Left forelimb (tissue), 1 donor: ENCODE data around the gene SLC29A1.
"Not testable (repeated sequence)": the region's sequence is repeated elsewhere in the genome, so short reads cannot be mapped to it uniquely, and the experiment has no call there.

Source experiments
- DNase-seq: peaks from one replicate; pipeline ENCODE4 v3.0.0-alpha.2; 2018; ENCODE audit warnings: low spot score

SLC29A1 gene

DNA sequence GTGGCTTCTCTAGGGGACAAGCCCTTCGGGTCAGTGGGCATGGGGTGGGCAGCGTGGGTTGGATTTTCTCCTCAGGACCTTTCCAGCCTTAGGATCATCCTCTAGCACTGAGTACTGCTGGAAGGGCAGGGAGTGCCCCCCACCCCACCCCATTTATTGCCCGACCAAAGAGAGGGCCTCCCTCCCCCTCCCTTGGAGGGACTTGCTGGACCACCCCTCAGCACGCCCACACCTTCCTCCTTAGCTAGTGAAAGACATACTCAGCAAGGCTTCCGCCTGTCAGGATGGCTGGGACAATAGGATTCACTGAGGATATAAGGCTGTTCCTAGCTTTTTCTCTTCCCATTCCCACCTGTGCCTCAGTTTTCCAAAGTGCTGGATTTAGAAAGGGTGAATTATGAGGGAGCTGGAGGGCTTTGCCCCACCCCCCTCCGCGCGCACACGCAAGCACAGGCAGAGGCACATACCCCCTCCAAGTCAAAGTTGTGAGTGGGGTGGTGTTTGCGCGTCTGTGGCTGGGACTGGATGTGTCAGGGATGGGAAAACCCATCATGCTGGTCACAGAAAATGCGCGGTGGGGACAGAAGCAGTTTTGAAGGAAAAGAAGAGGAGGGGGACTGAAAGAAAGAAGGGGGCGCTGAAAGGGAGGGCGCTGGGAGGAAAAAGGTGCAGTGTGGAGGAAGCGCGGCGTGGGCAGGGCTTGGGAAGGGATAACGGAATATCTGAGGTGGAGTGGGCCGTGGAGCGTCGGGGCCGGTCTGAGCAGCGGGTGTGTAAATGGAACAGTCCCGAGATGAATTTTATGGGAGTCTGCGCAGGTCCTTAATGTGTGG lies 693 bp upstream of the SLC29A1 start:
- DNase-seq, result no peak

DNA sequence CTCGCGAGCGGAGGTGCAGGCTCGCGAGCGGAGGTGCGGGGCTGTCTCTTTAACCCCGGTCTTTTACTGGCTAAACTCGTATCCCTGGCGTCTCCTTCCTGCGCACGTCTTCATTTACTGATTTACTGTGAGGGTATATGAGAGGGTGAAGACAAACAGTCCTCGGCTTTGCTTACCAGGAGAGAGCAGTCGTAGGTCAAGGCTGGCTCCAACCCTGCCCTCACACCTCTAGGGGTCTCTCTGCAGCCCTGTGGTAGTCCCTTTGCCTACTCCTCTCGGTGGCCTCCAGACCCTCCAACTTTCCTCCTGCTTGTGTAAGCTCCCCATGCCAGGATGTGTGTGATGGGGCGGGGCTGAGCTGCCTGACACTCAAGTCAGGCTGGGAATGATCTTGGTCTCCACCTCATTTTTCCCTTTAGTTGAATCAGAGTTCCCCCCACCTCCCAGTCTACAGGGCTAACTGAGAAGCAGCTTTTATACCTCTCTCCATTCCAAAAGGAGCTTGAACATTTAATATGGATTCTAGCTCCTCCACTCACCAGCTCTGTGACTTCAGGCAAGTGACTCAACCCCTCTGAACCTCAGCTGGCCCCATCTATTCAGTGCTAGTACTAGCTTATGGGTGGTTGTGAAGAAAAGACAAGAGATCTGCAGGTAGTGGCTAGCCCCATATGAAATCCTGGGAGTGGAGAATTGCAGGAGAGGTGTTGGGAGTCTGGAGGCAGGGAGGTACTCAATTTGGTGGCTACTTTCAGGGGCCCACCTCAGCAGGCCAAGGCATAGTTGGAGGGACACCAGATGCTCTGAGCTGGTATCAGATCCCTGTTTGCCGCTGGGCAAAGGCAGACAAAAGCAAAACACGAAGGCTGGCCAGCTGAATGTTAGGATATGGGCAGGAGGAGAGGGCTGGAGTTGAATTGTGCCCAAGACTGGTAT lies 902 bp downstream of the SLC29A1 start:
- DNase-seq, result no peak

DNA sequence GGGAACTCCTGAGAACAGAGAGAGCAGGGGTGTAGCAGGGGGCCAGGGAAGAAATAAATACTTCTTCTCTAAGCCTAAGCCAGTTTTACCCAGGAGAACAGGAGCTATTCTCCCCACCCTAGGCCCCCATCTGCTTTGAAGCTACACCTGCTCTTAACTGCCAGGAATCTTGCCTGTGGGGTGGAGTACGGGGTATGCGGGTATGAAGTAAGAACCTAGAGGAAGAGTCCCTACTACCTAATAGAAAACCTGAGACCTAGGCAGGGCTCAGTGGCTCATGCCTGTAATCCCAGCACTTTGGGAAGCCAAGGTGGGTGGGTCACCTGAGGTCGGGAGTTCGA lies 1.5 kb downstream of the SLC29A1 start:
- no peak for DNase-seq

DNA sequence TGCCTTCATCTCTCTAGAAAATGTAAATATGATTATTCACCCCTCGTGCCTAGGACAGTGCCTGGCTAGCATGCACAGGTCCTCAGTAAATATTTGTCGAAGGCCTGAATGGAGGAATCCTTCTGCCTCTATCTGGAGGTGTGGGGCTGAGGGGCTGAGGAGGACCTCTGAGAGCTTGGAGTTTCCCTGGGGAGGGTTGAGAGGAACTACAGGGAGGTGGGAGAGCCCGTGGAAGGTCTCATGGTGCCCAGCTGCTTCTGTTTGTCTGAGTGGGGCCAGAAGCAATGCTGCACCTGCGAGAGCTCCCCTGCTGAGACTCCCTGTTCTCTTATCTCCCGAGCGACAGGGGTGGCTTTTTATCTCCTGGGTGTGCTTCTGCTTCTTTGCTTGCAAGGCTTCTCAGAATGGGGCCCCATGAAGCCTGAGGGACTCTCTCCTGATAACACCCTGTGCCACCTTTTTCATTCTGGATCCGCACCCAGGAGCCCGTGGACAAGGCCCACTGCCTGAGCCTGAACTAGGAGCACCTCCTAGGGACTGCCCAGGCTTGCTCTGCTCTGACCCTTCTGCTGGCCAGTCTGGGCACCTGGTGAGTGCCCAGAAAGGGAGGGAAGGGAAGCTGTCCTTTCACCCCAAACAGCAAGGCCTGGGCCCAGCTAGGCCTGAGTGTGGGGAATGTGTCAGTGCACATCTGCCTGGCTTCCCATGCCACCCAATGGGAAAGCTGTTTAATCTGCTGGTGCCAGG lies 2.4 kb downstream of the SLC29A1 start:
- DNase-seq, result no peak

DNA sequence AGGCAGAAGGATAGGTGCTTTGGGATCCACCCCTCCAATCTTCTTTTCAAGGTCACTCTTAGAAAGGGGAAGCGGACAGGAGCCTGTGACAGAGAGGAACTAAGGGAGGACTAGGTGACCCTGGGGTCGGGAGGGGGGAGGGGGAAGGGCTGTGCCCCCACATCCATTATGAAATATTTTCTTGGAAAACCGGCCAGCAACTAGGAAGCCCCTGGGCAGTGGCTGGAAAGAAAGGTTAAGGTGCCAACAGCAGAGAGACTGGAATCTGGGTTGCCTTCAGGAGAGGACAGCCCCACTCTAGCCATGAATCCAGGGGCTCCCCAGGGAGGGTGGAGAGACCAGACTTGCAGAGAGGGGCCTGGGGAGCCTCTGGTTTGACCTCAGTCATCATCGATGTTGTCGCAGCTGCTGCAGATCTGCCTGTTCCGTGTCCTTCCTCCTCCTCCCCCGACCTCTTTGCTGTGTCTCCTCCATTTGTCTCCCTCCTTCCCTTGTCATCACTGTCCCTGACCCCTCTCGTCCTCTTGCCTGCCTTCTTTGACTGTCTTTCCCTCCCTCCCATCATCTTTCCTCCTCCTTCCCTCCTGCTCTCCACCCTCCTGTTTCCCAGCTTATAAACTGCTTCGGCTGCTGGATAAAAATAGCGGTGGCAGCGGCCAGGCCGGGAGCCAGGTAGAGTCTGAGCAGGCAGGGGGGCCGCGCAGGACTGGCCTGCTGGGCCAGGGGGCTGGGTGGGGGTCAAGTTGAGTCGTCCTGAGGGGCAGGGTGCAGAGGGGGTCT lies 3.2 kb downstream of the SLC29A1 start:
- no peak for DNase-seq

DNA sequence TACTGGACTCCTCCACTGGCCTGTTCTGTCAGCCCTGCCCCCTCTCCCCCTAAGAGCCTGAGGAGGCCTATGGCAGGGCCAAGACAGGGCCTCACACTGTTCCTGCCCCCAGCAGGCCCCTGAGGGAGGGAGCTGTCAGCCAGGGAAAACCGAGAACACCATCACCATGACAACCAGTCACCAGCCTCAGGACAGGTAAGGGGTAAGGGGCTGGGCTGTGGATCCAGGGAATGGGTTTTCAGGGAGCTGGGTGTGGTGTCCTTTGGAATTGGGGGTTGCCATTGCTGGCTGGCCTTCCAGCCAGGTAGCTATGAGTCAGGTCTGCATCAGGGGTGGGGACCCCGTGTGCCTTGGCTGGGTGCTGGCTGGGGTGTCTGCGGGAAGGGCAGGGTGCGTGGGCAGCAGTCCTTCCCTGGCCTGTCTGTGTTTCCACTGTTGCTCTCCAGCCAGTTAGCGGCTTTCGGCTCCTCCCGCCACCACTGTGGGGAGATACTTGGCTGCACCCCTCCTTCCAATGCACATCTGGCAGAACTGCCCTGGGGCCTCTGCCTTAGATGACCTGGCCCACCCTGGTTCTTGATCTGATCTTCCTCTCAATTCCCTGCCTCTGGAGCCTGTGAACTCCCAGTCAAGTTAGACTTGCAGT lies 3.9 kb downstream of the SLC29A1 start:
- DNase-seq, result no peak

DNA sequence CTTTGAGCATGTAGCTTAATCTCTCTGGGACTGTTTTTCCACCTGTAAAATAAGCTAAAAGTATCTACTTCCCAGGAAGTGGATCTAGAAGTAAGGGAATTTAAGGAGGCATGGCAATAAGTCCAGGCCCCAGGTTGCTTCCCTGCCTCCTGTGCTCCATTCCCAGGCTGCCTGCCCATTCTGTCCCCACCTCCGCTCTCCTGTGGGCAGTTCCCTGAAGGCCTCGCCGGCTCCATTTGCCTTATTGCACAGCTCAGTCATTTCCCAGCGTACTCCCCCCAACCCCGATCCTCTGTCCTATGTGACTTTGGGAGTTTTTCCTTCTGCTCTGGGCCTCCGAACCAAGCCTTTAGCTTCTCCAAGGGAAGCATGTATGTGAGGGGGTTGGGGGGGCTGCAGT lies 4.6 kb downstream of the SLC29A1 start:
- no peak for DNase-seq

DNA sequence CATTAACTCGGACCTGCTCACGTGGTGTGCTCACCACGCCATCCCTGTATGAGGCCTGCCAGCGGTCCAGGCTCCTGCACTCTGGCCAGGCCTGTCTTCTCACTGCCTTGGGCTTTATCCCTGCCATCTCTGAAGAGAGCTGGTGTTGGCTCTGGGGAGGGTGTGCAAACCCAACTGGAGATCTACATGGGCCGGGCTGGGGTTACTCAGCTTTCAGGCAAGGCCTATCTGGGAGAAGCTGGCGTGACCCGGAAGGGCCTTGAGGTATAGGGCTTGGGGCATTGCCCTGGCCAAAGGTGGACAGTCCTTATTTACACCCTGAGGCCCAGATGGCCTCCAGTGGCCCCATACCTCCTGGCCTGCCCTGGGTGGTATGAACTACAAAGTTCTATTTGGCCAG lies 5.0 kb downstream of the SLC29A1 start:
- DNase-seq, result no peak

DNA sequence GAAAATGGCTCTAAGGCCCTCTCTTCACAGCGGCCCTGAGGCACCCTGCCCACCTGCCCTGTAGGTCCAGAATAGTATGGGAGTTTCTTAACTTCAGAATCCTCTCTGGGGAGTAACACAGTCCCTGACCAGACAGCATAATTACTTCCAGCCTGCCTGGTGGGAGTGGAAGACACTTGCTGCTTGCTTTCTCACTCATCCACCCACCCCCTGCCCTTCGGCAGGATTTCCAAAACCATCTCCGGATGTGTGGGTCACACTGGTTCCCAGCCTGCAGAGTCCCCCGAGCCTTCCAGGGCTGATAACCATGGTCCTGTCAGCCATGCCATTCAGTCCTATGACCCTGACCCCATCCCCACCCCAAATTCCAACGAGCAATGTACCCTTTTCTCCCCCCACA lies 5.4 kb downstream of the SLC29A1 start:
- DNase-seq, result no peak

DNA sequence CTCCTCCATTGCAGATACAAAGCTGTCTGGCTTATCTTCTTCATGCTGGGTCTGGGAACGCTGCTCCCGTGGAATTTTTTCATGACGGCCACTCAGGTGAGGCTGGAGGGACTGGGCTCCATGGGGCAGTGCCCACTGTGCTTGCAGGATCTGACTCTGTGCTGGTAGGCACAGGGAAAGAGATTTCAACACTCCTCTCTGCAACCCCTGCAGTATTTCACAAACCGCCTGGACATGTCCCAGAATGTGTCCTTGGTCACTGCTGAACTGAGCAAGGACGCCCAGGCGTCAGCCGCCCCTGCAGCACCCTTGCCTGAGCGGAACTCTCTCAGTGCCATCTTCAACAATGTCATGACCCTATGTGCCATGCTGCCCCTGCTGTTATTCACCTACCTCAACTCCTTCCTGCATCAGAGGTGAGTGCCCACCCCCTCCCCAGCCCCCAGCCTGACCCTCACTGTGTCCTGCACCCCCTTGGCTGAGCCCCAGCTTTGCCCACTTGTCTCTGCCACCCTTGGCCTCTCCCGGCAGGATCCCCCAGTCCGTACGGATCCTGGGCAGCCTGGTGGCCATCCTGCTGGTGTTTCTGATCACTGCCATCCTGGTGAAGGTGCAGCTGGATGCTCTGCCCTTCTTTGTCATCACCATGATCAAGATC lies 6.1 kb downstream of the SLC29A1 start:
- DNase-seq, result no peak

DNA sequence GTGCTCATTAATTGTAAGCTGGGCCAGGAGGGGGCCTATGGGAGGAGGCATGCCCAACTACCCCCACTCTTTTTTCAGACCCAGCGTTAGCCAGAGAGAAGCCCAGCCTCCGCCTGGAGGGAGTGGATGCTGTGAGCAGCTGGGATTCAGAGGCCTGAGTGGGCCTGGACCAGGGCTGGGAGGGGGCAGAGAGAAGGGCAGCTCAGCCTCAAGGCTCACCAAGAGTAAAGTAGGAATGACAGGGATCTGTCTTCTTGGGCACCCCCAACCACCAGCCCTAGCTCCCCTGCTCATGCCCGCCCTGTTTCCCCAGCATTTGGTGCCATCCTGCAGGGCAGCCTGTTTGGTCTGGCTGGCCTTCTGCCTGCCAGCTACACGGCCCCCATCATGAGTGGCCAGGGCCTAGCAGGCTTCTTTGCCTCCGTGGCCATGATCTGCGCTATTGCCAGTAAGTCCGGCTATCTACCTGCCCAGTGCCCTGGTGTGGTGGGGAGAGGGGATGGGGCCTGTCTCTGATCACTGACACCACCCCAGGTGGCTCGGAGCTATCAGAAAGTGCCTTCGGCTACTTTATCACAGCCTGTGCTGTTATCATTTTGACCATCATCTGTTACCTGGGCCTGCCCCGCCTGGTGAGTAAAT lies 6.8 kb downstream of the SLC29A1 start:
- no peak for DNase-seq

DNA sequence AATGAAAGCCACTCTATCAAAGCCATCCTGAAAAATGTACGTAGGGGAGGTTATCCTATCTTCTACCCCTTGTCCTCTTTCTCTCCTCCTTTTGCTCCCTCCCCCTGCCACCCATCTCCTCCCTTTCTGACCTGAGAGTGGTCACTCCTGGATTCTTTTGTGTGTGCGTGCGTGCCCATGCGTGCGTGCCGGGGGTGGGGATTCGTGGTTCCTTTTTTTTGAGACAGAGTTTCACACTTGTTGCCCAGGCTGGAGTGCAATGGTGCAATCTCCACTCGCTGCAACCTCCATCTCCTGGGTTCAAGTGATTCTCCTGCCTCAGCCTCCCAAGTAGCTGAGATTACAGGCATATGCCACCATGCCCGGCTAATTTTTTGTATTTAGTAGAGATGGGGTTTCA lies 8.0 kb downstream of the SLC29A1 start:
- DNase-seq, result not testable (repeated sequence)

DNA sequence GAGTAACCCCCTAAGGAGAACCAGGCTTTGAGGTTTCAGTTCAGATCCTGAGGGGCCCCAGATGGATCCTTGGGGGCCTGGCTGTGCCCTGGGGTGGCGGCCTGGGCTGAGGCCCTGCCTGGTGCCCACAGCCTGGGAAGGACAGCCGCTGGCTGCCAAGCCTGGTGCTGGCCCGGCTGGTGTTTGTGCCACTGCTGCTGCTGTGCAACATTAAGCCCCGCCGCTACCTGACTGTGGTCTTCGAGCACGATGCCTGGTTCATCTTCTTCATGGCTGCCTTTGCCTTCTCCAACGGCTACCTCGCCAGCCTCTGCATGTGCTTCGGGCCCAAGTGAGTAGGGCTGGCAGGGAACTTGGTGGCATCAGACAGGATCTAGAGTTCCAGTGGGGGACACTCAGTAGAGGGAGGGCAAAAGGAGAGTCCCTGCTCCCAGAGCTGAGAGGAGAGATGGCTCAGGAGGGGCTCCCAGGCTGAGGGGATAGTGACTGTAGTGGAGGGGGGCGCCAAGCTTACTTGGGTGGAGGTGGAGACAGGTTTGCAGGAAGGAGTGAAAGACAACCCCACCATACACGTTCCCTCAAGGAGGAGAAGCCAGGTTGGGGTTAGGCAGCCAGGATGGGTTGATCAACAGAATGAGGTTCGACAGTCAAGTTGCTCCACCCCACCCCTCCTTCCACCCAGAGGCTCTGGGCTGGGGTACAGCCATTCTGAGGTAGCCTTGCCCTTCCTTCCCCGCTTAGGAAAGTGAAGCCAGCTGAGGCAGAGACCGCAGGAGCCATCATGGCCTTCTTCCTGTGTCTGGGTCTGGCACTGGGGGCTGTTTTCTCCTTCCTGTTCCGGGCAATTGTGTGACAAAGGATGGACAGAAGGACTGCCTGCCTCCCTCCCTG lies 9.5 kb downstream of the SLC29A1 start:
- DNase-seq, result no peak

DNA sequence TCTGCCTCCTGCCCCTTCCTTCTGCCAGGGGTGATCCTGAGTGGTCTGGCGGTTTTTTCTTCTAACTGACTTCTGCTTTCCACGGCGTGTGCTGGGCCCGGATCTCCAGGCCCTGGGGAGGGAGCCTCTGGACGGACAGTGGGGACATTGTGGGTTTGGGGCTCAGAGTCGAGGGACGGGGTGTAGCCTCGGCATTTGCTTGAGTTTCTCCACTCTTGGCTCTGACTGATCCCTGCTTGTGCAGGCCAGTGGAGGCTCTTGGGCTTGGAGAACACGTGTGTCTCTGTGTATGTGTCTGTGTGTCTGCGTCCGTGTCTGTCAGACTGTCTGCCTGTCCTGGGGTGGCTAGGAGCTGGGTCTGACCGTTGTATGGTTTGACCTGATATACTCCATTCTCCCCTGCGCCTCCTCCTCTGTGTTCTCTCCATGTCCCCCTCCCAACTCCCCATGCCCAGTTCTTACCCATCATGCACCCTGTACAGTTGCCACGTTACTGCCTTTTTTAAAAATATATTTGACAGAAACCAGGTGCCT lies 10.2 kb downstream of the SLC29A1 start:
- no peak for DNase-seq

DNA sequence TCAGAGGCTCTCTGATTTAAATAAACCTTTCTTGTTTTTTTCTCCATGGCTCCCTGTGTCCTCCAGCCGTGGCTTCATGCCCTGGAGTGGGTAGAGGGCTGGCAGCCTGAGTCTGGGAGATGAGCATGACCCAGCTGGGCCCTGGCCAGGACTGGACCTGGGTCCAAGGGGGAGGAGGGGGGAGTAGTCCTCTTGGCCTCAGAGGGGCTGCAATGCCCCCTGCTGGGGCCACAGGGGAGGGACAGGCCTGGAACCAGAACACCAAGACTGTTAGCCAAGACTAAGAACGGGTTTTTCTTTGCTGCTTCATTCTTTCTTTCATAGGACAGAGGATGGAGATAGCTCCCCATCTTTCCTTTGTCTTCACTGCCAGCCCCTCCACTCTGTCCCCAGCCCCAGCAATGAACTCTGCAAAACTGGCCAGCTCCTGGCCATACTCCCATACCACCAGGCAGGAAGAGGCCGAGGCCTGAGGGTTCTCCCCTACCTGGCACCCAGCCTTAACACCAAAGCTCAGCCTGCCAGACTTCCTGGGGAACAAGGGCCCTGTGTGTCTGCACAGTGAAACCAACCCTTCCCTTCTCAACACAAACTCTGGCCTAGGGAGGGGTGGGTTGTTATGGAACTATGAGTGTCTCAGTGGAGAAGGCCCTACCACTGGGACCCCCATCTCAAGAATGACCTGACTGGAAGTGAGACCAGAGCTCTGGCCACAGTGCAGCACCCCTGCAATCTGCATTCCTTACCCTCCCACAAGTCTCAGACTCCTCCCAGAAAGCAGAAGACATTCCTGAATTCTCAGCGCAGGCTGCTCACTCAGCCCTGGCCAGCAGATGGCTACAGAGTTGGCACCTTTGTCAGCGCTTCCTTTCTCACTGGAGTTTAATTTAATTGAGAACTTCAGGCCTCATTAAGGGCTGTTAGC lies 11.0 kb downstream of the SLC29A1 start:
- DNase-seq, result no peak

DNA sequence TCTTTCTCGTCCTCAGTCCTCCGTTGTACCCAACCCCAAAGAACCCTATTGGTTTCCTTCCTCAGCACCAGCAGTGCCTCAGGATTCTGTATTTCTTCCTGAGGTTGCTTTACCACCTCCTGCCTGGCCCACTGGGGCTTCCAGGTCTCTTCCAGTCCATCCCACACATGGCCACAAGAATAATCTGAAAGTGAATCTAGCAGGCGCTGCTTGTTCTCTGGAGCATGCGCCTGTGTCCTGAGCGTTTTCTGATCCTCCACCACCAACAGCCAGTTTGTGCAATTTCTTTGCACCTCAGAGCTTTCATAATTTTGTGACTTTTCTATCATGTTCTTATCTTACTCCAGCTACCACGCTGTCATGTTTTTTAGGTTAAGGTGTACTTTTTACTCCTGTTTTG lies 11.9 kb downstream of the SLC29A1 start:
- no peak for DNase-seq

DNA sequence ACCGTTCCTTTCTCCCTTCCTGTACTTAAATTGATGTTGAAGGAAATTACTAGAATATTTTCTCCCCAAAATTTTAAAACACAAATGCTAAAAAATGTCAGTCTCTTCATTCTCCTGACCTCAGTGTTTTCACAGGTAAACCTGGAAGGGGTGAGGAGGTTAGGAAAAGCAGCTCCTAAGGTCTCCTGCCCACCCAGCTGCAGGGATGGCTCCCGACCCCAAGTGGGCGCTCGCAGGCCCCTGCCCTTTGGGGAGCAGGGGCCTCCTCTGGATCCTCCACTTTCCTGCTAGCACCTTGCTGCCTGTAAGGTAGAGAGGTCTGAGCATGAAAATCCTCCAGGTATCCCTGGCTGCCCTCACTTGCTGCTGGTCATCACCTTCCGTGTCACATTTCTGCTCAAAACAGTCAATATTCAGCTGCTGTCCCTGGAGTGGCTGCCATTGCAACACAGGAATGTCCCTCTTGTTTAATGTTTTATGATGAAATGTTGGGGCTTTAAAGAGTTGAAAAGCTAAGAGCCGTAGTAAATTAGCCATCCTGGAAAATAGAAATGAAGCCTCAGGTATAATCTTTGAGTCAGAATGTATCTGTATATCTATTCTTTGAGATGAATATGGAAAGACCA lies 12.6 kb downstream of the SLC29A1 start:
- no peak for DNase-seq
